SK-N-SH (cell line): ENCODE measurements around the gene MAGI2. TPM values are rescaled to one million over a fixed set of nuclear protein-coding genes. Genes with fewer than 3 reads are reported as not detected.

ENCODE experiments used
- CTCF ChIA-PET: fragments of 300-600, 350-600 bp; formaldehyde crosslinking; extraction: SDS; loops from one replicate; lab custom pipeline; 2021; lab: Yijun Ruan, JAX
- POLR2A ChIA-PET: fragments of 350-600 bp; sonication (Branson Sonifier 250); formaldehyde crosslinking; extraction: SDS; loops from one replicate; lab custom pipeline; 2020; ENCODE audit warnings: antibody characterized with exemption, inconsistent platforms; lab: Yijun Ruan, JAX
- DNase-seq: peaks from one replicate; pipeline ENCODE4 v3.0.0; 2012
- H2AFZ ChIP-seq: fragments of 200-600 bp; sonication (generic); 2 replicates; pipeline ENCODE4 v1.8.1; 2016; ENCODE audit warnings: antibody characterized with exemption, mild to moderate bottlenecking, low read depth
- H3F3A ChIP-seq: fragments of 200-600 bp; sonication (generic); replicated peaks from 2 replicates; pipeline ENCODE3; 2016; ENCODE audit warnings: antibody characterized with exemption, mild to moderate bottlenecking; ENCODE audit not compliant: insufficient read depth
- H3K27ac ChIP-seq, 2 experiments: fragments of 200-500 bp in 1 of 2; fragments of 200-600 bp in 1 of 2; sonication (Bioruptor generic) in 1 of 2; sonication (generic), shearing (Covaris generic) in 1 of 2; 2 replicates each; pipeline versions ENCODE4 v1.5.1 to v1.6.1; 2014 to 2016; ENCODE audit warnings: low read depth in 2 of 2, inconsistent platforms in 1 of 2, low read length in 1 of 2, mild to moderate bottlenecking in 1 of 2, mixed read lengths in 1 of 2
- H3K27me3 ChIP-seq: fragments of 200-600 bp; sonication (generic), shearing (Covaris generic); 2 replicates; pipeline ENCODE4 v1.6.1; 2016; ENCODE audit warnings: mixed run types; ENCODE audit not compliant: insufficient read depth
- H3K36me3 ChIP-seq, 2 experiments: fragments of 200-500 bp in 1 of 2; fragments of 200-600 bp in 1 of 2; sonication (Bioruptor generic) in 1 of 2; sonication (generic) in 1 of 2; replicated peaks in 1 of 2; 2 replicates each; pipeline versions ENCODE3 to v1.5.1; 2014 to 2016; ENCODE audit warnings: low read length in 1 of 2, mild to moderate bottlenecking in 1 of 2; ENCODE audit not compliant: insufficient read depth in 2 of 2, control insufficient read depth in 1 of 2
- H3K4me1 ChIP-seq, 2 experiments: fragments of 200-500 bp in 1 of 2; fragments of 200-600 bp in 1 of 2; sonication (Bioruptor generic) in 1 of 2; sonication (generic), shearing (Covaris generic) in 1 of 2; 2 replicates each; pipeline versions ENCODE4 v1.5.1 to v1.6.1; 2014 to 2016; ENCODE audit warnings: low read depth in 1 of 2, low read length in 1 of 2, mixed run types in 1 of 2; ENCODE audit not compliant: insufficient read depth in 2 of 2, control insufficient read depth in 1 of 2
- H3K4me2 ChIP-seq: fragments of 200-600 bp; sonication (generic), shearing (Covaris generic); 2 replicates; pipeline ENCODE4 v1.6.1; 2017; ENCODE audit warnings: mixed run types
- H3K4me3 ChIP-seq, 2 experiments: fragments of 200-500 bp in 1 of 2; fragments of 200-600 bp in 1 of 2; sonication (Bioruptor generic) in 1 of 2; sonication (generic), shearing (Covaris generic) in 1 of 2; 2 replicates each; pipeline versions ENCODE4 v1.5.1 to v1.8.1; 2014 to 2016; ENCODE audit warnings: low read depth in 2 of 2, inconsistent platforms in 1 of 2, low read length in 1 of 2, mild to moderate bottlenecking in 1 of 2, mixed read lengths in 1 of 2, moderate library complexity in 1 of 2
- H3K79me2 ChIP-seq: fragments of 200-600 bp; sonication (generic); 2 replicates; pipeline ENCODE4 v1.8.1; 2017; ENCODE audit warnings: mild to moderate bottlenecking; ENCODE audit not compliant: insufficient read depth
- H3K9ac ChIP-seq: fragments of 200-600 bp; sonication (generic); 2 replicates; pipeline ENCODE4 v1.6.1; 2017; ENCODE audit warnings: mixed run types
- H3K9me2 ChIP-seq: fragments of 200-600 bp; sonication (generic); 2 replicates; pipeline ENCODE4 v1.6.1; 2017; ENCODE audit warnings: mixed run types
- H3K9me3 ChIP-seq: fragments of 200-600 bp; sonication (generic); 2 replicates; pipeline ENCODE4 v1.6.1; 2017; ENCODE audit warnings: mixed run types, mild to moderate bottlenecking, moderate library complexity
- H4K20me1 ChIP-seq: fragments of 200-600 bp; sonication (generic); 2 replicates; pipeline ENCODE4 v1.6.1; 2017; ENCODE audit warnings: mild to moderate bottlenecking, mixed run types; ENCODE audit not compliant: insufficient read depth
- CHD2 ChIP-seq: fragments of 150-350 bp; IDR thresholded peaks from 2 replicates; pipeline ENCODE4 v1.6.1; 2018; ENCODE audit warnings: low read length; ENCODE audit not compliant: partially characterized antibody
- CTCF ChIP-seq: fragments of 200-600 bp; sonication (generic); IDR thresholded peaks from 2 replicates; pipeline ENCODE4 v1.6.1; 2017; ENCODE audit warnings: antibody characterized with exemption, mild to moderate bottlenecking, moderate library complexity
- FOSL2 ChIP-seq: IDR thresholded peaks from 2 replicates; pipeline ENCODE4 v1.4.0; 2012; ENCODE audit warnings: low read depth, mild to moderate bottlenecking, moderate library complexity, borderline replicate concordance
- FOXJ3 ChIP-seq: sonication (generic); formaldehyde crosslinking; IDR thresholded peaks from 2 replicates; pipeline ENCODE4 v1.5.1; 2020; ENCODE audit warnings: mild to moderate bottlenecking, missing genetic modification reagents
- FOXM1 ChIP-seq: IDR thresholded peaks from 2 replicates; pipeline ENCODE4 v1.4.0; 2012; ENCODE audit warnings: low read depth, mild to moderate bottlenecking
- GABPA ChIP-seq: IDR thresholded peaks from 2 replicates; pipeline ENCODE4 v1.4.0; 2012; ENCODE audit warnings: low read depth, mild to moderate bottlenecking
- IRF3 ChIP-seq: fragments of 150-350 bp; IDR thresholded peaks from 2 replicates; pipeline ENCODE4 v1.6.1; 2016; ENCODE audit warnings: mild to moderate bottlenecking, low read depth, low read length
- MAX ChIP-seq: IDR thresholded peaks from 2 replicates; pipeline ENCODE4 v1.4.0; 2012; ENCODE audit warnings: low read depth
- MXI1 ChIP-seq: IDR thresholded peaks from 2 replicates; pipeline ENCODE4 v1.6.1; 2012; ENCODE audit warnings: mild to moderate bottlenecking, low read depth, low read length, improper control_type of control experiment
- NRF1 ChIP-seq: IDR thresholded peaks from 2 replicates; pipeline ENCODE4 v1.6.1; 2012; ENCODE audit warnings: low read depth, mild to moderate bottlenecking, low read length
- PBX3 ChIP-seq: IDR thresholded peaks from 2 replicates; pipeline ENCODE4; 2012
- POLR2AphosphoS5 ChIP-seq: IDR thresholded peaks from 2 replicates; pipeline ENCODE4 v1.6.1; 2012; ENCODE audit warnings: low read depth, low read length
- RAD21 ChIP-seq: IDR thresholded peaks from 2 replicates; pipeline ENCODE4 v1.6.1; 2012; ENCODE audit warnings: mild to moderate bottlenecking, low read length
- RCOR1 ChIP-seq: fragments of 150-350 bp; IDR thresholded peaks from 2 replicates; pipeline ENCODE4 v1.6.1; 2017; ENCODE audit warnings: antibody characterized with exemption, low read length
- RFX5 ChIP-seq: IDR thresholded peaks from 2 replicates; pipeline ENCODE4 v1.6.1; 2012; ENCODE audit warnings: mild to moderate bottlenecking, improper control_type of control experiment, low read length
- RXRA ChIP-seq: IDR thresholded peaks from 2 replicates; pipeline ENCODE4 v1.4.0; 2012; ENCODE audit warnings: low read depth, mild to moderate bottlenecking, borderline replicate concordance
- SIN3A ChIP-seq: IDR thresholded peaks from 2 replicates; pipeline ENCODE4 v1.6.1; 2012; ENCODE audit warnings: low read depth, mild to moderate bottlenecking, low read length, moderate library complexity, borderline replicate concordance
- USF2 ChIP-seq: fragments of 150-350 bp; IDR thresholded peaks from 2 replicates; pipeline ENCODE4 v1.6.1; 2017; ENCODE audit warnings: antibody characterized with exemption, low read length, low read depth, borderline replicate concordance
- ZBTB33 ChIP-seq: IDR thresholded peaks from 2 replicates; pipeline ENCODE4 v1.4.0; 2012; ENCODE audit warnings: low read depth, borderline replicate concordance
- WGBS: methylation state at CpG from one replicate; pipeline ENCODE4 v1.1.6; 2017; ENCODE audit warnings: low lambda C conversion rate; 5-methylcytosine and 5-hydroxymethylcytosine counted together
- polyA plus RNA-seq, 3 experiments: library from polyadenylated mRNA; depleted of rRNA; stranded (reverse); fragments of >200 nt; gene quantifications; 2 replicates each; pipeline ENCODE4 v1.2.3, GENCODE V29; 2012

Gene MAGI2
- polyA plus RNA-seq, 1 of the 3 experiments (the other 2 are of a cell fraction) = 1.1 TPM

GRCh38 chr7:78601728-78602127 lies 851.7 kb downstream of the MAGI2 start:
- TF ChIP-seq SIN3A (no peak), CTCF (no peak), USF2 (no peak), RCOR1 (no peak), FOXM1 (no peak), FOSL2 (no peak), POLR2AphosphoS5 (no peak), MAX (no peak), RFX5 (no peak), PBX3 (no peak), IRF3 (no peak), CHD2 (no peak), MXI1 (no peak), FOXJ3 (CRISPR knock-in tag) (no peak), GABPA (no peak), NRF1 (no peak), RAD21 (no peak), ZBTB33 (no peak), RXRA (no peak)
- TF ChIP-seq, all 33 proteins: peak for 0
- Histone ChIP-seq H3K27me3 (no peaks in the 10 kb centered on the region), H3K9me3 (no peaks in the 10 kb centered on the region), H3K36me3 (no peaks in the 10 kb centered on the region), H3K4me2 (no peak overlapping the region), H3K9me2 (no peaks in the 10 kb centered on the region), H3K27ac (no peak overlapping the region), H4K20me1 (no peaks in the 10 kb centered on the region), H3K4me3 (no peak overlapping the region), H3K9ac (no peak overlapping the region), H2AFZ (no peak overlapping the region), H3K4me1 (peaks cover 0 to 4% of the 10 kb centered on the region in 2 experiments; a peak in 3 of 4 replicates), H3F3A (no peaks in the 10 kb centered on the region), H3K79me2 (no peaks in the 10 kb centered on the region)
- WGBS = 50% methylated on average over 2 of the region's 2 CpGs
- ChIA-PET POLR2A (no interaction called here), CTCF (interaction anchor here (1.1 kb wide), 1 partner anchor 91 kb away, joined by 3 read pairs; no protein-coding TSS in a partner anchor)
- DNase-seq = no peak
